ENCODE measurements around the gene CEP85. TPM values are rescaled to one million over a fixed set of nuclear protein-coding genes. Genes with fewer than 3 reads are reported as not detected.

CEP85 gene
- total and polyA plus RNA-seq, 2 of the 13 experiments (the other 11 are each of a cell fraction or from before 2014, with no cell fraction given) = 16.1 to 26.7 TPM

DNA sequence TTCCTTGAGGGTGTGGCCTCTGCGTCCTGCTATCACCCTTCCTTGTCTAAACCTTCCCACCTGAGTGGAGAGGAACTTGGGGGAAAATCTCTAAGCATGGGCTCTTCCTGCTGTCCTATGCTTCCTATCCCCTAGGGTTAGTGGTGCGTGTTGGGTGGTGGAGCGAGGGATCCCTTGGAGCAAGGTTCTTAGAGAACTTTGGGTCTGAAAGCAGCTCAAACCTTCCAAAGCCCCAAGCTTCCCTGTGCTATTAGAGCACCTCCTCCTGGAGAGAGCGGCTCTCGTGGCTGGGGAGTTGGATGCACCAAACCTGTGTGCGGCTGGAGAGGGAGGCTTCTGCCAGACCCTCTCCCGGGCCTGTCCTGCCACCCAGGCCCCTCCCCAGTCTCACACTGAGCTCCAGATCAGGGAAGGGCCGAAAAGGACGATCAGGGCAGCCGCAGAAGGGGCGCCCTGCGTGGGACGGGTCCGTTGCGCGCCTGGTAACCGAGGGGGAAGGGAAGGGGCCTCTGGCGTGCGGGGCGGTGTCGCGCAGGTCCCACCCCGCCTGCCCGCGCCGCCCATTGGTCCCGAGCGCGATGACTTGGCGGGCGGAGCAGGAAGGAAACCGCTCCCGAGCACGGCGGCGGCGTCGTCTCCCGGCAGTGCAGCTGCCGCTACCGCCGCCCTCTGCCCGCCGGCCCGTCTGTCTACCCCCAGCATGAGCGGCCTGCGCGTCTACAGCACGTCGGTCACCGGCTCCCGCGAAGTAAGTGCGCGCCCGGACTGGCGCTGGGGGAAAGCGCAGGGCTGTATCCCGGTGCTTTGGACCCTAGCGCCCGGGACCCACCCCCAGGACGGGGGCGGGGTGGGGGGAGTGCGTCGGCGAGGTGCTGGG, 45.7 kb downstream of the CEP85 start, which contains the start of gene SH3BGRL3 (continued):
- TF ChIP-seq NFE2L1 (CRISPR knock-in tag; IDR thresholded peaks at IDR 0.05; ENCODE audit: borderline replicate concordance) (no peak; the same call in 1 of the 2 replicates), RFX3 (CRISPR knock-in tag; IDR thresholded peaks at IDR 0.05) (no peak), ZNF562 (CRISPR knock-in tag; IDR thresholded peaks at IDR 0.05; ENCODE audit: borderline replicate concordance) (no peak), ZNF33B (CRISPR knock-in tag; IDR thresholded peaks at IDR 0.05) (no peak), ZNF263 (CRISPR knock-in tag; IDR thresholded peaks at IDR 0.05) (no peak), DNMT3B (CRISPR knock-in tag; conservative IDR thresholded peaks at IDR 0.05) (no peak), PRDM4 (CRISPR knock-in tag; IDR thresholded peaks at IDR 0.05; ENCODE audit: borderline replicate concordance) (no peak), HOXA3 (CRISPR knock-in tag; IDR thresholded peaks at IDR 0.05) (peak; percentile 66; the same call in 1 of the 2 replicates), SP5 (CRISPR knock-in tag; IDR thresholded peaks at IDR 0.05; ENCODE audit: borderline replicate concordance, low read depth) (peak; percentile 31; the same call in 1 of the 2 replicates), PITX1 (CRISPR knock-in tag; IDR thresholded peaks at IDR 0.05) (0 out of 2 replicates have a peak, but pooled peaks have one; percentile 36), ZNF124 (CRISPR knock-in tag; IDR thresholded peaks at IDR 0.05) (peak; percentile 72; the same call in 1 of the 2 replicates), SIX1 (CRISPR knock-in tag; IDR thresholded peaks at IDR 0.05; ENCODE audit: borderline replicate concordance) (no peak), NAIF1 (CRISPR knock-in tag; IDR thresholded peaks at IDR 0.05; ENCODE audit: borderline replicate concordance) (no peak), ZNF260 (CRISPR knock-in tag; IDR thresholded peaks at IDR 0.05; ENCODE audit: borderline replicate concordance, low read depth) (0 out of 2 replicates have a peak, but pooled peaks have one; percentile 69), PREB (CRISPR knock-in tag; IDR thresholded peaks at IDR 0.05) (no peak), ZFP36L1 (CRISPR knock-in tag; IDR thresholded peaks at IDR 0.05) (no peak), ZNF564 (CRISPR knock-in tag; IDR thresholded peaks at IDR 0.05) (0 out of 2 replicates have a peak, but pooled peaks have one; percentile 59), PLSCR1 (CRISPR knock-in tag; IDR thresholded peaks at IDR 0.05; ENCODE audit: borderline replicate concordance) (no peak), DPF2 (CRISPR knock-in tag; IDR thresholded peaks at IDR 0.05; ENCODE audit: borderline replicate concordance, low read depth) (no peak), POLR2G (IDR thresholded peaks at IDR 0.05; ENCODE audit: low read depth, low read length) (peak; percentile 86), MEF2D (CRISPR knock-in tag; IDR thresholded peaks at IDR 0.05) (no peak), ZNF775 (CRISPR knock-in tag; IDR thresholded peaks at IDR 0.05; ENCODE audit: borderline replicate concordance) (peak; percentile 57; the same call in 1 of the 2 replicates), XBP1 (CRISPR knock-in tag; IDR thresholded peaks at IDR 0.05) (no peak), IRX3 (CRISPR knock-in tag; IDR thresholded peaks at IDR 0.05; ENCODE audit: borderline replicate concordance, low read depth) (peak; percentile 67; the same call in 1 of the 2 replicates), ZC3H13 (CRISPR knock-in tag; IDR thresholded peaks at IDR 0.05) (peak; percentile 72; the same call in 1 of the 2 replicates), LCORL (IDR thresholded peaks at IDR 0.05) (no peak), LCORL (CRISPR knock-in tag; IDR thresholded peaks at IDR 0.05) (peak; percentile 70; the same call in 1 of the 2 replicates)

All from HepG2 (cell line).